WI38 (cell line): Measurements from ENCODE around the gene CHSY1.

Experiments
- H3K4me3 ChIP-seq: 2 replicates; pipeline ENCODE4 v1.5.1; 2011; ENCODE audit warnings: low read depth, mild to moderate bottlenecking, control low read depth, low read length
- TF ChIP-seq, protein P1 (sequence below): IDR thresholded peaks from 2 replicates; pipeline ENCODE4 v1.5.1; 2012; ENCODE audit warnings: low read depth, mild to moderate bottlenecking, control low read depth, low read length

Gene CHSY1

GRCh38 chr15:101179341-101180153 lies 72.3 kb downstream of the CHSY1 start:
- TF ChIP-seq, protein P1, sequence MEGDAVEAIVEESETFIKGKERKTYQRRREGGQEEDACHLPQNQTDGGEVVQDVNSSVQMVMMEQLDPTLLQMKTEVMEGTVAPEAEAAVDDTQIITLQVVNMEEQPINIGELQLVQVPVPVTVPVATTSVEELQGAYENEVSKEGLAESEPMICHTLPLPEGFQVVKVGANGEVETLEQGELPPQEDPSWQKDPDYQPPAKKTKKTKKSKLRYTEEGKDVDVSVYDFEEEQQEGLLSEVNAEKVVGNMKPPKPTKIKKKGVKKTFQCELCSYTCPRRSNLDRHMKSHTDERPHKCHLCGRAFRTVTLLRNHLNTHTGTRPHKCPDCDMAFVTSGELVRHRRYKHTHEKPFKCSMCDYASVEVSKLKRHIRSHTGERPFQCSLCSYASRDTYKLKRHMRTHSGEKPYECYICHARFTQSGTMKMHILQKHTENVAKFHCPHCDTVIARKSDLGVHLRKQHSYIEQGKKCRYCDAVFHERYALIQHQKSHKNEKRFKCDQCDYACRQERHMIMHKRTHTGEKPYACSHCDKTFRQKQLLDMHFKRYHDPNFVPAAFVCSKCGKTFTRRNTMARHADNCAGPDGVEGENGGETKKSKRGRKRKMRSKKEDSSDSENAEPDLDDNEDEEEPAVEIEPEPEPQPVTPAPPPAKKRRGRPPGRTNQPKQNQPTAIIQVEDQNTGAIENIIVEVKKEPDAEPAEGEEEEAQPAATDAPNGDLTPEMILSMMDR, result no peak

GRCh38 chr15:101178931-101179330 lies 72.9 kb downstream of the CHSY1 start:
- H3K4me3 ChIP-seq, result no peak overlapping the region
- TF ChIP-seq, protein P1, result no peak

More at GRCh38 chr15:101179341-101180153, 72.3 kb downstream of the CHSY1 start:
- H3K4me3 ChIP-seq, result no peak overlapping the region

GRCh38 chr15:101178479-101178878 lies 73.4 kb downstream of the CHSY1 start:
- TF ChIP-seq, protein P1, result no peak
- H3K4me3 ChIP-seq, result no peak overlapping the region

GRCh38 chr15:101177866-101178265 lies 74.0 kb downstream of the CHSY1 start:
- TF ChIP-seq, protein P1, result no peak
- H3K4me3 ChIP-seq, result no peak overlapping the region

DNA sequence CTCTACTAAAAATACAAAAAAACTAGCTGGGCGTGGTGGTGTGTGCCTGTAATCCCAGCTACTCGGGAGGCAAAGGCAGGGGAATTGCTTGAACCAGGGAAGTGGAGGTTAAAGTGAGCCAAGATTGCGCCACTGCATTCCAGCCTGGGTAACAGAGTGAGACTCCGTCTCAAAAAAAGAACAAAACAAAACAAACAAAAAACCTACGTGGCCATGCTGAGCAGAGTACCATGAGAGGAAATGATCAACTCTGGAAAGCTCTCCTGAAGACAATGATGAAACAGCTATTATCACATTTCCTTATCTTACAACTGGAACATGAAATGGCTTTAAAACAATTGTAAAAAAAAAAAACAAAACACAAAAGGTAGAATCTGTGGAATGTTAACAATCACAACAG lies 75.2 kb downstream of the CHSY1 start:
- TF ChIP-seq, protein P1, result no peak

GRCh38 chr15:101175401-101175800 lies 76.4 kb downstream of the CHSY1 start:
- TF ChIP-seq, protein P1, result no peak

More for the DNA sequence above, 75.2 kb downstream of the CHSY1 start:
- H3K4me3 ChIP-seq, result no peak overlapping the region

DNA sequence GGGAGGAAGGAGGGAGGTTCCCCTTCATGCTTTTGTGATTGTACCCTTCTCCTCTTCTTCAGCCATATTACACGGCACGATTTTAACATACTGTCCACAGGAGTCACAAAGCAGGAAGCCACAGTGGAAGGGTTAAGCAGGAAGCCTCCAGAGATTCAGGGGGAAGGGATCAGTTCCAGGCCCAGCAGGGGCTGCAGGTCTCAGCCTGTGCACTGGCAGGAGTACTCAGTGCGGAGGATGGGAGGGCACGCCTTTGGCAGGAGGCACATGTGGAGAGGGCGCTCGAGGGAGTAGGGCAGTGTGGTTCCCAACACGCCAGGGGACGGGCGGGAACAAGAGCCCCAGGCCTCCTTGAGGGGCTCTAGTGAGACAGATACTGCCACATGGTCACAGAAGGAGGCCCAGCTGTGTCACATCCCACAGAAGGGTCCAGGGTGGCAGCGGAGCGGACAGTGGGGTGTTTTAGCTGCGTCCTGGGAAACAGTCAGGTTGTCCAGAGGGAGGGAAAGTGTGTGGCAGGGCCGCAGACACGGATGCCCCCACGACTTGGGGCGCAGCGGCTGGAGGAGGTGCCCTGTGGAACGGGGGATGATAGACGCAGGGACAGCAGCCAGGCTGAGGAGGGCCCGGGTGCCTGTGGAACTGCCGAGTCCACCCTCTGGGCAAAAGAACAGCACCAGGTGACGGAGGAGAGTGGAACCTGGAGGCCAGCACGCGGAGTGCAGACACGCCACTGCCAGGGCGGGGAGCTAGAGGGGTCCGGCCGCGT lies 77.5 kb downstream of the CHSY1 start:
- H3K4me3 ChIP-seq, result no peak overlapping the region
- TF ChIP-seq, protein P1, result no peak

More at GRCh38 chr15:101175401-101175800, 76.4 kb downstream of the CHSY1 start:
- no peak overlapping the region for H3K4me3 ChIP-seq
